Stimulated activated CD4-positive, alpha-beta T cell treated with anti-CD3 and anti-CD28 coated beads, Interleukin-4, amount 100 ng/mL, for 1 hour (primary cell): Measurements from ENCODE around the gene RSPO4.
"Not testable (repeated sequence)": the region's sequence is repeated elsewhere in the genome, so short reads cannot be mapped to it uniquely, and the experiment has no call there.

Experiments used
- DNase-seq: peaks from one replicate; pipeline ENCODE4 v3.0.0-alpha.2; 2020

RSPO4 gene

GRCh38 chr20:1001911-1002681, at the start of gene RSPO4:
Gene RSPO4, minus strand, starts transcription at chr20:1002311. Its CDS starts 147 bp downstream, at chr20:1002164.
- DNase-seq: no peak

GRCh38 chr20:1050440-1050839, 48.3 kb upstream of the RSPO4 start:
- no peak for DNase-seq

- no peak for DNase-seq
Observed at GRCh38 chr20:1045860-1046418, 43.8 kb upstream of the RSPO4 start.

GRCh38 chr20:1041845-1042390, 39.8 kb upstream of the RSPO4 start:
- no peak for DNase-seq

DNA sequence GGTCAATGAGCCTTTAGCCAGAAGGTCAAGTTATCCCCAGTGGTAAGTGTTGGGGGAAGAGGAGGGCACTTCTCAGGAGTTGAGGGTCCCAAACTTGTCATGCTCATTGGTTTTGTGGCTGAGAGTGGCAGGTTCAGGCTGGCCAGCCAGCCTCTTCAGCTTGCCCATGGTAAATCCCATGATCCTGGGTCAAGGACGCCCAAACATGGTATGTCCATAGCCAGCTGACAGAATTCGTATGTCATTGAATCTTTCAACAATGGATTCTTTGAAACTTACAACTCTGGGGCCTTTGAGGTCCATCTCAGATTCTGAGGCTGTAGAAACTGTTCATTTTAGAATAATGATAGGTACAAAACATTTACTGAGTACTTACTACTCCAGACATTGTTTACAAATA, 36.1 kb upstream of the RSPO4 start:
- no peak for DNase-seq

DNA sequence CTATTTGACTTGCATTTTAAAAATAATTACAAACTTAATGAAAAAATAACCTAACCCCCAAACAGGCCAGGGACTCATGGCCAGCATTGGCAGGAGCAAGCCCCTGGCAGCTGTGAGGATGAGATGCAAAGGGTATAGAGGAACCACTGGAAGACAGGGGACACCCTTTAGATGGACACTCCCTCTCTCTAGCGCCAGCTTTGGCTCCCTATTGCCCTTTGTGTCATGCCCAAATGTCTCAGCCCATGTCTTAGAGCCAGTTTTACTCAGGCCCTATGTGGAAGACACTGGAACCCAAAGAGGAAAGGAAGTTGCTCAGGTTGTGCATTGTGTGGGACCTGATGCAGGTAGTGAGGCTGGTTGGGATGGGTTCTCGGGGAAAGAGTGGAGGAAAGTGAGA, 34.9 kb upstream of the RSPO4 start:
- DNase-seq: no peak

- DNase-seq: no peak
Observed at GRCh38 chr20:1035466-1035865, 33.4 kb upstream of the RSPO4 start.

GRCh38 chr20:1034415-1034789, 32.3 kb upstream of the RSPO4 start:
- DNase-seq: no peak

- DNase-seq: no peak
Observed at GRCh38 chr20:1033751-1034414, 31.8 kb upstream of the RSPO4 start.

DNA sequence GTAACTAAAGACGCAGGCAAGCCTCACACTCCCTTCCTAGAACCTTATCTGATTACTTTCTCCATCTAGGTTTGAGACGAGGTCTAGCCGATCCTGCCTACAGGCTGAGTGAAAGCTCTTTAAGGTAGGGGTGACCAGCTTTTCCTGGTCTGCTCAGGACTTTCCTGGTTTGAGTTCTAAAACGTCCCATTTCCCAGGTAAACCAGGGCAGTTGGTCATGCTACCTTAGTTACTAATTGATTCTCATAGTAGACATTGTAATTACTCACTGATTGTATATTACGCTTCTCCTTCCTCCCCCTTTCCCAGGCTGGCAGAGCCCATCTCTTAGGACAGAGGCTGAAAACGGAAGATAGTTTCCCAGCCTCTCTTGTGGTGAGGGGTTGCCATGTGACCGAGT, 27.9 kb upstream of the RSPO4 start:
- DNase-seq: no peak

- DNase-seq: not testable (repeated sequence)
Observed at GRCh38 chr20:1026214-1026613, 24.1 kb upstream of the RSPO4 start.

DNA sequence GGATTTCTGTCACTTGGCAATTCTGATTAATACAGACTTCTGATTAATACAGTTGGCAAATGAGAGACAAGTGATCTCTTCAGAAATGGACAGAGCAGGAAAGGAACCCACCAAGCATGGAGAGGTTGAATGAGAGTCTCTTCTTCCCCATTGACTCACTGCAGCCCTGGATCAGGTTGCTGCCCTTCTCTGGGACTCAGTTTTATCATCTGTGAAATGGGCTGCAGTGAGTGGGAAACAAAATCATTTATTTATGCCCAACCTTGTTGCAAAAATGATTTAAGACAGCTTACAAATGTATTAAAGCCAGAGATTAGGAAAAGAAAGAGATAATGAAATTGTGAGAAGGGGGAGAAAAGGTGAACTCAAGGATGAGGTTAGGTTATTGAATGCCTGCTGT, 20.8 kb upstream of the RSPO4 start:
- DNase-seq: no peak

GRCh38 chr20:1020614-1021013, 18.5 kb upstream of the RSPO4 start:
- no peak for DNase-seq

- no peak for DNase-seq
Observed at GRCh38 chr20:1019344-1019743, 17.2 kb upstream of the RSPO4 start.

- DNase-seq: no peak
Observed at GRCh38 chr20:1017677-1018076, 15.6 kb upstream of the RSPO4 start.

- DNase-seq: no peak
Observed at GRCh38 chr20:1015181-1015580, 13.1 kb upstream of the RSPO4 start.

GRCh38 chr20:1014471-1014870, 12.4 kb upstream of the RSPO4 start:
- DNase-seq: no peak

DNA sequence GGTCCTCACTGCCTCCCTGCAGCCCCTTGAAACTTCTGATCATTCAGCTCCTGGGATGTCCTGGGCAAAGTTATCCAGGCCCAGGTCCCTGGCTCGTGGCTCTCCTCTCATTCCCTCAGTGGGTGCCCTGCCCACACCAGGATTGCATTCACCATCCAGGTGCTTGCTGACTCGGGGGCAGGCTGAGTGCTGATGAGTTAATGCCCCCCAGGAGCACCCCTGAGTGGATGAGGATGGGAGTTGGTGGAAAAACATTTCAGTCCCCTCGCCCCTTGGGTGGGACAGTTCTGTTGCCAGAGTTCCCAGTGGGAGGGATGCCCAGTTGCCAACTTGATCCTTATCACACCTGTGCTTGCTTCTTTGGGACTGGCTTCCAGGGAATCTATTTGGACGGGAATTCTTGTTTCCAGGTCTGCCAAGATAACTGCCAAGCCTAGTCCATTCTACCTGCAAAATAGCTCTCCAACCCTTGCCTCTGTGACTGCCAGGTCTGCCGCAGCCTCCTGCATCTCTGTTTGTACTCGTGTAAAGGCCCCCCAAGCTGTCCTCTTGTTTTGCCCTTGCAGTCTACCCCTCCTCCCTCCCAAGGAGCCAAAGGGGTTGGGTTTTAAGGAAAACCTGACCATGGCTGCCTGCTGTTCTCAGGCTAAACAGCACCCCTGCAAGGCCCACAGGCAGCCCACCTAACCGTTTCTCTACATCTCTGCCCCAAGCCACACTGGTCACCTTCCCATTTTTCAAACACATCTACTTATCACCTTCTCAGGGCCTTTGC, 11.6 kb upstream of the RSPO4 start:
- no peak for DNase-seq

DNA sequence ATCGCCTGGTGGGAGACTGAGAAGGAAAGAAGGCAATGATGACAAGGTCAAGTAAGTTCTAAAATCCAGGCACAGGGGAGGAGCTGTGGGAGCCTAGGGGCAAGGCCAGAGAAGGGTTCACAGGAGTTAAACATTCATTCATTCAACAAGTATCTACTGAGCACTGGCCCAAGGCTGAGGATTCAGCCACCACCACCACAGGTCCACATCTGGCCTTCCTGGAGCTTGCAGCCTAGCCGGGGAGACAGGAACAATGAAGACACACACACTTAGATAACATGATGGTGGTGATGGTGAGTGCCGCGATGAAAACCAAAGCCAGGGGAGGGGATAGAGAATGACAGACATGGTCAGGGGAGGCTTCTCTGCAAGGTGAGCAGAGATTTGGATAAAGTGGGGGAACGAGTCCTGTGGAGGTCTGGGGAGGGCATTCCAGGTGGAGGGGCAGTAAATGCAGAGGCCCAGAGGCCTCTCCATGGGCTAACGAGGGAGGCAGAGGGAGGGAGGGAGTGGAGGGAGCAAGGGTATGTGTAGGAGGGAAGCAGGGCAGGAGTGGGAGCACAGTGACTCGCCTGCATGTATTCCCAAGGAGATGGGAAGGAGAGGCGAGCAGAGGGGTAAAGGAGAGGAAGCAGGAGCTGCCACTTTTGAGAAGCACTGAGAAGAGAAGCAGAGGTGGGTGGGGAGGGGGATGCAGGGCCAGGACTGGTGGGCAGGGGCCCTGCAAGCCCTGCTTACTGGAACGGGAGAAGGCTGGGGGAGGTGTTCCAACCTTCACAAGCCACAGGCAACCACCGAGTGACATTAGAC, 10.5 kb upstream of the RSPO4 start:
- DNase-seq: no peak

GRCh38 chr20:1010659-1011058, 8.5 kb upstream of the RSPO4 start:
- DNase-seq: no peak

- DNase-seq: peak; percentile 5
Observed at GRCh38 chr20:1005452-1006027, 3.4 kb upstream of the RSPO4 start.
